K562 (cell line): ENCODE measurements around the gene C4BPB. TPM values are rescaled to one million over a fixed set of nuclear protein-coding genes. Genes with fewer than 3 reads are reported as not detected.

Experiments used
- ATAC-seq: fragments of 200-7000 bp; cut with Tn5 transposase; 3 replicates; pipeline ENCODE4 v1.9.1; 2020; ENCODE audit warnings: moderate library complexity
- BruUV-seq: library from RNA; stranded (reverse); fragments of 400-500 nt; replicated peaks from 2 replicates; lab custom pipeline; 2021; lab: Mats Ljungman, UMichigan
- CTCF ChIA-PET: fragments of 300-600 bp; formaldehyde crosslinking; extraction: SDS; loops from one replicate; lab custom pipeline; 2021; ENCODE audit warnings: low intra/inter-chr PET ratio; lab: Yijun Ruan, JAX
- POLR2A ChIA-PET: fragments of 300-600, 350-650 bp; sonication (Branson Sonifier 250); formaldehyde crosslinking; extraction: SDS; loops from one replicate; lab custom pipeline; 2021; ENCODE audit warnings: antibody characterized with exemption, inconsistent platforms; lab: Yijun Ruan, JAX
- DNase-seq, 4 experiments: peaks; one replicate each; pipeline versions ENCODE4 v3.0.0 to v3.0.0-alpha.2; 2011 to 2018; ENCODE audit warnings: low spot score in 3 of 4, mixed read lengths in 3 of 4; ENCODE audit errors: extremely low read depth in 1 of 4
- FAIRE-seq: peaks from 2 replicates; lab custom pipeline; 2011; peaks lifted over from hg19 to GRCh38; lab: Jason Lieb, UNC
- H2AFZ ChIP-seq: 2 replicates; pipeline ENCODE4 v1.6.0; 2011; ENCODE audit warnings: low read depth, low read length, control low read depth, inconsistent platforms
- H3K27ac ChIP-seq: fragments of 200-600 bp; 3 replicates; pipeline ENCODE4 v1.8.0; 2011; ENCODE audit warnings: low read depth, mild to moderate bottlenecking, control low read depth, inconsistent platforms, low read length, moderate library complexity, mixed read lengths; ENCODE audit errors: extremely low read depth
- H3K27me3 ChIP-seq, 2 experiments: fragments of 300-600 bp in 1 of 2; 2 replicates in 1 of 2; 3 replicates in 1 of 2; pipeline versions ENCODE4 v1.6.0 to v1.8.0; 2011; ENCODE audit warnings: inconsistent platforms in 2 of 2, low read length in 2 of 2, mild to moderate bottlenecking in 1 of 2, mixed read lengths in 1 of 2, moderate library complexity in 1 of 2; ENCODE audit not compliant: control insufficient read depth in 2 of 2, insufficient read depth in 2 of 2
- H3K36me3 ChIP-seq: fragments of 300-600 bp; 3 replicates; pipeline ENCODE4 v1.8.0; 2011; ENCODE audit warnings: mild to moderate bottlenecking, low read length, inconsistent platforms; ENCODE audit not compliant: control insufficient read depth, insufficient read depth
- H3K4me1 ChIP-seq, 2 experiments: fragments of 200-600 bp in 1 of 2; replicated peaks in 1 of 2; 2 replicates in 1 of 2; 3 replicates in 1 of 2; pipeline versions ENCODE4 v1.5.1 to v1.8.0; 2011; ENCODE audit warnings: inconsistent platforms in 2 of 2, low read length in 2 of 2, mild to moderate bottlenecking in 1 of 2, mixed read lengths in 1 of 2, moderate library complexity in 1 of 2; ENCODE audit not compliant: control insufficient read depth in 2 of 2, insufficient read depth in 2 of 2
- H3K4me2 ChIP-seq: 2 replicates; pipeline ENCODE4 v1.6.1; 2011; ENCODE audit warnings: low read length, control low read depth, inconsistent platforms, mixed read lengths; ENCODE audit not compliant: insufficient read depth
- H3K4me3 ChIP-seq: fragments of 200-600 bp; sonication (generic), shearing (Covaris generic); 2 replicates; pipeline ENCODE4 v1.5.1; 2016; ENCODE audit warnings: control low read depth, inconsistent platforms
- H3K79me2 ChIP-seq: fragments of 200-600 bp; 3 replicates; pipeline ENCODE4 v1.8.0; 2011; ENCODE audit warnings: low read length, inconsistent platforms; ENCODE audit not compliant: control insufficient read depth, insufficient read depth
- H3K9ac ChIP-seq, 2 experiments: 2 replicates each; pipeline versions ENCODE4 v1.6.0 to v1.6.1; 2011; ENCODE audit warnings: low read depth in 2 of 2, low read length in 2 of 2, control low read depth in 1 of 2, inconsistent platforms in 1 of 2, mild to moderate bottlenecking in 1 of 2, mixed read lengths in 1 of 2; ENCODE audit not compliant: insufficient read depth in 1 of 2
- H3K9me1 ChIP-seq: one replicate; pipeline ENCODE4 v1.6.0; 2011; ENCODE audit warnings: inconsistent platforms, mild to moderate bottlenecking, low read length, moderate library complexity; ENCODE audit not compliant: control insufficient read depth, insufficient read depth
- H3K9me3 ChIP-seq: replicated peaks from 2 replicates; pipeline ENCODE4 v1.5.1; 2011; ENCODE audit warnings: low read depth, low read length, inconsistent platforms; ENCODE audit not compliant: control insufficient read depth, insufficient read depth
- H4K20me1 ChIP-seq: replicated peaks from 2 replicates; pipeline ENCODE4 v1.6.1; 2011; ENCODE audit warnings: low read length, inconsistent platforms, mixed read lengths; ENCODE audit not compliant: control insufficient read depth, insufficient read depth
- CEBPB ChIP-seq: fragments of 450-650 bp; IDR thresholded peaks from 2 replicates; pipeline ENCODE4 v1.6.1; 2016; ENCODE audit warnings: missing genetic modification characterization, missing compliant biosample characterization
- CEBPG ChIP-seq, 3 experiments: fragments of 200-800 bp in 1 of 3; sonication (Bioruptor generic) in 1 of 3; sonication (generic) in 1 of 3; formaldehyde crosslinking in 1 of 3; IDR thresholded peaks in 2 of 3; conservative IDR thresholded peaks in 1 of 3; 2 replicates each; pipeline versions ENCODE4 v1.6.1 to v1.8.0; 2016 to 2022; ENCODE audit warnings: missing compliant biosample characterization in 2 of 3, missing genetic modification characterization in 2 of 3, mild to moderate bottlenecking in 1 of 3, missing genetic modification reagents in 1 of 3
- EWSR1 ChIP-seq: fragments of 450-650 bp; IDR thresholded peaks from 2 replicates; pipeline ENCODE4 v1.6.1; 2018; ENCODE audit warnings: borderline replicate concordance, mild to moderate bottlenecking, low read depth, moderate library complexity; ENCODE audit not compliant: partially characterized antibody
- PCBP2 ChIP-seq: fragments of 200-400 bp; formaldehyde crosslinking; IDR thresholded peaks from 2 replicates; pipeline ENCODE4 v1.6.1; 2018; ENCODE audit warnings: low read length, low read depth, mild to moderate bottlenecking, moderate library complexity; ENCODE audit not compliant: poor library complexity, severe bottlenecking
- POU5F1 ChIP-seq: fragments of 150-350 bp; IDR thresholded peaks from 2 replicates; pipeline ENCODE4 v1.6.1; 2014; ENCODE audit warnings: borderline replicate concordance, low read length, low read depth, mild to moderate bottlenecking; ENCODE audit not compliant: partially characterized antibody
- STAT5B ChIP-seq: fragments of 250-450 bp; sonication (Bioruptor Pico); IDR thresholded peaks from 2 replicates; pipeline ENCODE4 v1.8.0; 2021; ENCODE audit warnings: mild to moderate bottlenecking, inconsistent platforms
- ZMIZ1 ChIP-seq, 2 experiments: fragments of 150-350 bp in 1 of 2; IDR thresholded peaks; 2 replicates each; pipeline ENCODE4 v1.6.1; 2012 to 2016; ENCODE audit warnings: low read depth in 2 of 2, low read length in 2 of 2, mild to moderate bottlenecking in 1 of 2, moderate library complexity in 1 of 2
- WGBS: fragments of 100-300 bp; shearing (Covaris generic); methylation state at CpG from one replicate; pipeline ENCODE4 v1.1.6; 2016; ENCODE audit warnings: low coverage, mixed read lengths; ENCODE audit not compliant: insufficient coverage; ENCODE audit errors: missing lambda C conversion rate; 5-methylcytosine and 5-hydroxymethylcytosine counted together
- in situ Hi-C: fragments of 300-500 bp; cut with MboI; formaldehyde crosslinking; loops from 4 replicates; pipeline ENCODE4 v1.15.0; 2018; ENCODE audit warnings: inconsistent platforms, mixed read lengths
- intact Hi-C: fragments of 100-400 bp; cut with micrococcal nuclease; formaldehyde crosslinking; loops from 2 replicates; pipeline ENCODE4 v1.14.2; 2022
- polyA plus RNA-seq, 8 experiments: library from polyadenylated mRNA; depleted of rRNA in 4 of 8; stranded (reverse) in 5 of 8; unstranded in 3 of 8; fragments of >200 nt; fragmentation: Nextera tagmentation in 2 of 8; fragmentation: Illumina TruSeq in 1 of 8; extraction: Ambion mirVana in 2 of 8; extraction: Trizol in 1 of 8; gene quantifications; 2 replicates each; pipeline versions ENCODE4 v1.2.1 to v1.2.3, GENCODE V29; 2011 to 2014; ENCODE audit warnings: inconsistent platforms in 1 of 8, missing spikeins in 1 of 8
- total RNA-seq, 7 experiments: library from RNA; depleted of rRNA in 6 of 7; stranded (reverse); fragments of >200 nt in 6 of 7; fragmentation: Illumina TruSeq in 2 of 7; extraction: Trizol in 2 of 7; gene quantifications; 2 replicates each; pipeline versions ENCODE4 v1.2.1 to v1.2.3, GENCODE V29; 2011 to 2021; ENCODE audit warnings: low replicate concordance in 1 of 7
- TF ChIP-seq, protein P1 (sequence below): sonication (generic); formaldehyde crosslinking; IDR thresholded peaks from 2 replicates; pipeline ENCODE4 v1.8.1; 2023; ENCODE audit warnings: mild to moderate bottlenecking, missing genetic modification reagents

Gene C4BPB
- total and polyA plus RNA-seq, 9 of the 15 experiments (the other 6 are each of a cell fraction or from before 2014, with no cell fraction given), result not detected

DNA sequence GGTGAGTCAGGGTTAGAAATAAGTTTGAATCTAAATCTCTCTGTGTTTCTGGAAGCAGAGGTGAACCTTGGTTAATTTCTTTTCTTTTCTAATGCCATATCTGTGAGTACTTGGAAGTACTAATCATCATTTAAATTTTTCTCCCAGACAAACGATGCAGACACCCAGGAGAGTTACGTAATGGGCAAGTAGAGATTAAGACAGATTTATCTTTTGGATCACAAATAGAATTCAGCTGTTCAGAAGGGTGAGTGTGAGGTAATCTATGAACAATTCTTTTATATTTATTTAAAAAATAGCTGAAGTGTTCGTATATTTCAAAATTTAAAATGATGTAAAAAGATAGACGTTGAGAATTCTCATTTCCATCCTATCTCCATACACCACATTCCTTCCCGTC lies 26.6 kb downstream of the C4BPB start:
- no peaks in the 10 kb centered on the region for H3K9me1 ChIP-seq
- 0 out of 2 replicates have a peak overlapping the region, but pooled peaks have one; percentile 5 for H2AFZ ChIP-seq
- ChIA-PET CTCF (no interaction called here), POLR2A (no interaction called here)
- H3K27me3 ChIP-seq, result no peaks in the 10 kb centered on the region
- DNase-seq (no peak), ATAC-seq (no peak), FAIRE-seq (no peak)
- H3K79me2 ChIP-seq, result no peaks in the 10 kb centered on the region
- 33% methylated on average over 5 of the region's 5 CpGs for WGBS
- BruUV-seq, result no TSS peak
- in situ Hi-C loops, result no loop called here
- no peaks in the 10 kb centered on the region for H4K20me1 ChIP-seq
- H3K27ac ChIP-seq, result no peak overlapping the region
- no peaks in the 10 kb centered on the region for H3K9me3 ChIP-seq
- H3K4me1 ChIP-seq, result no peaks in the 10 kb centered on the region
- no peak overlapping the region for H3K4me2 ChIP-seq
- no peak for TF ChIP-seq CEBPG (CRISPR knock-in tag; IDR thresholded peaks at IDR 0.05)
- peak in 1 of 2 experiments; percentile 32; a peak in 1 of 4 replicates for TF ChIP-seq CEBPG (tag; conservative IDR thresholded peaks at IDR 0.05 in 1 of 2, IDR thresholded peaks at IDR 0.05 in 1 of 2)
- TF ChIP-seq PCBP2, result no peak
- TF ChIP-seq CEBPB (tag), result peak; percentile 48; the same call in 1 of the 2 replicates
- no peak overlapping the region for H3K9ac ChIP-seq
- H3K4me3 ChIP-seq, result no peak overlapping the region
- intact Hi-C loops, result no loop called here
- H3K36me3 ChIP-seq, result no peaks in the 10 kb centered on the region

GRCh38 chr1:207124389-207124788 lies 35.7 kb downstream of the C4BPB start:
- POLR2A ChIA-PET, result no interaction called here
- no peak overlapping the region for H3K4me2 ChIP-seq
- H3K4me1 ChIP-seq, result no peaks in the 10 kb centered on the region
- H3K27ac ChIP-seq, result no peak overlapping the region
- H3K9ac ChIP-seq, result no peak overlapping the region
- CTCF ChIA-PET, result no interaction called here
- intact Hi-C loops (no loop called here), in situ Hi-C loops (no loop called here)
- no peak for DNase-seq
- FAIRE-seq, result no peak
- BruUV-seq, result no TSS peak
- H3K9me3 ChIP-seq, result peaks cover 4% of the 10 kb centered on the region; the same call in 1 of the 2 replicates
- no peaks in the 10 kb centered on the region for H4K20me1 ChIP-seq
- ATAC-seq, result no peak
- no peak overlapping the region for H3K4me3 ChIP-seq
- 31% methylated on average over 3 of the region's 3 CpGs for WGBS
- H3K9me1 ChIP-seq, result no peaks in the 10 kb centered on the region
- peak overlapping the region; percentile 29; the same call in 1 of the 2 replicates for H2AFZ ChIP-seq
- no peaks in the 10 kb centered on the region for H3K27me3 ChIP-seq
- no peaks in the 10 kb centered on the region for H3K79me2 ChIP-seq
- H3K36me3 ChIP-seq, result no peaks in the 10 kb centered on the region
- TF ChIP-seq STAT5B (CRISPR knock-in tag) (no peak), POU5F1 (no peak), EWSR1 (no peak), ZMIZ1 (IDR thresholded peaks at IDR 0.05; ENCODE audit: low read depth in 2 of 2, low read length in 2 of 2) (no peak)
- TF ChIP-seq, protein P1, sequence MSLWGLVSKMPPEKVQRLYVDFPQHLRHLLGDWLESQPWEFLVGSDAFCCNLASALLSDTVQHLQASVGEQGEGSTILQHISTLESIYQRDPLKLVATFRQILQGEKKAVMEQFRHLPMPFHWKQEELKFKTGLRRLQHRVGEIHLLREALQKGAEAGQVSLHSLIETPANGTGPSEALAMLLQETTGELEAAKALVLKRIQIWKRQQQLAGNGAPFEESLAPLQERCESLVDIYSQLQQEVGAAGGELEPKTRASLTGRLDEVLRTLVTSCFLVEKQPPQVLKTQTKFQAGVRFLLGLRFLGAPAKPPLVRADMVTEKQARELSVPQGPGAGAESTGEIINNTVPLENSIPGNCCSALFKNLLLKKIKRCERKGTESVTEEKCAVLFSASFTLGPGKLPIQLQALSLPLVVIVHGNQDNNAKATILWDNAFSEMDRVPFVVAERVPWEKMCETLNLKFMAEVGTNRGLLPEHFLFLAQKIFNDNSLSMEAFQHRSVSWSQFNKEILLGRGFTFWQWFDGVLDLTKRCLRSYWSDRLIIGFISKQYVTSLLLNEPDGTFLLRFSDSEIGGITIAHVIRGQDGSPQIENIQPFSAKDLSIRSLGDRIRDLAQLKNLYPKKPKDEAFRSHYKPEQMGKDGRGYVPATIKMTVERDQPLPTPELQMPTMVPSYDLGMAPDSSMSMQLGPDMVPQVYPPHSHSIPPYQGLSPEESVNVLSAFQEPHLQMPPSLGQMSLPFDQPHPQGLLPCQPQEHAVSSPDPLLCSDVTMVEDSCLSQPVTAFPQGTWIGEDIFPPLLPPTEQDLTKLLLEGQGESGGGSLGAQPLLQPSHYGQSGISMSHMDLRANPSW (CRISPR knock-in tag), result no peak
